Measurements from ENCODE around the gene HOXA3.

DNA sequence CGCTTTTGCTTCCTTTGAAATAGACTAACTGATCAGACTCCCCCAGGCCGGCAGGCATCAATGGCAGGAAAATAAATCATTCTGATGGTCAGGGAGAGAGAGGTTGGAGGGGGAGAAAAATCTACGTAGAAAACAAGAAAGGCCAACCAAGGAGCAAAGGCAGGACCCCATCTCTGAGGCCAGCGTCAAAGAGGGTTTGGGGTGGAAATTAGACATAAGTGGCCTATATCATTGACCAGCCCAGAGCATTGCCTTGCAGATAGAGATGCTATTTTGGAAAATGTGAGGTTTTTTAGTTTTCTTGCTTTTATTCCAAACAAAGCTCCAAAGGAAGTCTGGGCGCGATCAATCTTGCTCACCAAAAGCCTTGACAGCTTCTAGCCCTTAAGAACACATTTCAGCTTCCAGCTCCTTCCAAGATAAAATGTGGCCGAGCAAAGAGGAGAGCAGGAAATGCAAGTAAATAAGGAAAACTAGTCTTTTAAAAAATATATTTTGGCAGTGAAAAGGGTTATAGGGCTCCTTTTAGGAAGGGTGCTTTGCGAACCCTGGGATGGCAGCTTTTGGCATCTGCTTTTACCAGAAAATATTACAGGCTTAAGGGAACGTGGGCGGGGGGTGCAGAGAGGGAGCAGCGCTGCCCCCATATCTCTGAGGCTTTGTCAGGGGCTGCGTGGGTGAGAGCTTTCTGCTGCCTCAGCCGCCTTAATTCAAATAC, 47.9 kb downstream of the HOXA3 start:
- no peak for TF ChIP-seq POLR2A (IDR thresholded peaks at IDR 0.05)
- TF ChIP-seq, protein P1, sequence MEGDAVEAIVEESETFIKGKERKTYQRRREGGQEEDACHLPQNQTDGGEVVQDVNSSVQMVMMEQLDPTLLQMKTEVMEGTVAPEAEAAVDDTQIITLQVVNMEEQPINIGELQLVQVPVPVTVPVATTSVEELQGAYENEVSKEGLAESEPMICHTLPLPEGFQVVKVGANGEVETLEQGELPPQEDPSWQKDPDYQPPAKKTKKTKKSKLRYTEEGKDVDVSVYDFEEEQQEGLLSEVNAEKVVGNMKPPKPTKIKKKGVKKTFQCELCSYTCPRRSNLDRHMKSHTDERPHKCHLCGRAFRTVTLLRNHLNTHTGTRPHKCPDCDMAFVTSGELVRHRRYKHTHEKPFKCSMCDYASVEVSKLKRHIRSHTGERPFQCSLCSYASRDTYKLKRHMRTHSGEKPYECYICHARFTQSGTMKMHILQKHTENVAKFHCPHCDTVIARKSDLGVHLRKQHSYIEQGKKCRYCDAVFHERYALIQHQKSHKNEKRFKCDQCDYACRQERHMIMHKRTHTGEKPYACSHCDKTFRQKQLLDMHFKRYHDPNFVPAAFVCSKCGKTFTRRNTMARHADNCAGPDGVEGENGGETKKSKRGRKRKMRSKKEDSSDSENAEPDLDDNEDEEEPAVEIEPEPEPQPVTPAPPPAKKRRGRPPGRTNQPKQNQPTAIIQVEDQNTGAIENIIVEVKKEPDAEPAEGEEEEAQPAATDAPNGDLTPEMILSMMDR (IDR thresholded peaks at IDR 0.05 in 8 of 11, conservative IDR thresholded peaks at IDR 0.05 in 3 of 11): no peak
- no peak for TF ChIP-seq POLR2AphosphoS5 (IDR thresholded peaks at IDR 0.05)

Measured in spleen (tissue), 7 donors.